HG03280 (cell line): Measurements from ENCODE around the gene APBA1.

Experiments used
- ATAC-seq: cut with Tn5 transposase; IDR thresholded peaks from one replicate; pipeline ENCODE4 v1.9.1; 2021; ENCODE audit warnings: mild to moderate bottlenecking, moderate library complexity; ENCODE audit not compliant: unreplicated experiment

The APBA1 gene

DNA sequence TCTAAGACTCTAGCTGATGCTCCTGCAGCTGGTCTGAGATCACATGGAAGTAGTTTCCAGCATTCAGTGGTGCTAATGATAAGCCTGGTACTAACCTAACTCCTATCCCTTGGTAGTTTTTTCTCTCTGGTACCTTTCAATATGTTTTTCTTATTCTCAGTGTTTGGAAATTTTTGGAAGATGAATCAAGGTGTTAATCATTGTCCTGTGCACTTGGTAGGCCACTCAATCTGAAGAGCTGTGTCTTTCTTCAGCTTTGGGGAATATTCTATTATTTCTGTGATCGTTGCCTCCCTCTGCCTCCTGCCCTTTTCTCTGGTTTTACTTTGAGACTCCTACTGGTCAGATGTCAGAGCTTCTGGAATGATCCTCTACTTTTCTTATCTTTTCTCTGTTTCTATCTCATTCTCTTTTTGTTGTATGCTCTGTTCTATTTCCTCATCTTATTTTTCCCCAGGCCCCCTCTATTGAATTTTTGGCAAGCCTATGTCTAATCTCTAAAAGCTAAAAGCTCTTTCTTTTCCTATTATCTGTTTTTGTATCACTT is 136.8 kb downstream of the APBA1 start:
- no peak for ATAC-seq

DNA sequence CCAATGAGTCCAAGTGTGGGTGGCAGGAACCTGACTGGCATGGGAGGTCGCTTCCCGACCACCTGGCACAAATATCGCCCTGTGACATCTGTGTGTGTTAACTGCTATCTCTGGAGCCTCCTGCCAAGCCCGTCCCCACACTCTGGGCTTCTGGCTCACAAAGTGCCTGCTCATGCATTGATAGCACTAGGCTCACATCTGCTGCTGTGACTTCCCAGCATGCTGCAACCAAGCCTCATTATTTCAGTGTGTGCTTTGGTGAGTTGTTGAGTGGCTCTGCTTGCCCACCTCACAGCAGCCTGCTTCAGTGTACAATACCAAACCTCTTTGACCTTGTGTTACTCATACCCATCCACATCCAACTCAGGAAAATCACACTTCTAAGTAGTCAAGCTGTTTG is 139.8 kb downstream of the APBA1 start:
- ATAC-seq = no peak

DNA sequence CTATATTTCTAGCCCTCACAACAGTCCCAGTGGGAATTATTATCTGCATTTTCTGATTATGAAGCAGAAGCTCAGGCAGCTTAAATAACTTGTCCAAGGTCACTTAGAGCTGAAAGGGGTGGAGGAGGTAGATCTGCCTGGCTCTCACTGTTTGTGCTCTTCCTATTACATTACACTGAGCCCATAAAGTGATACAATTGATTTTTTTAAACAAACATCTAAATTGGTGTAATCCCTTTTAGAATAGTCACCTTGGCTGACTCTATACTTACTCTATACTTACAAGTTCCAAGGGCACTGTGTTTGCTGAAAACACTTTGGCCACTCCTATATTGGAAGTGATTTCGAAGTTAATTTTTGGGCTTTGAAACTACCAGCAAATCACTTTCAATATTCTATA is 144.7 kb downstream of the APBA1 start:
- no peak for ATAC-seq

DNA sequence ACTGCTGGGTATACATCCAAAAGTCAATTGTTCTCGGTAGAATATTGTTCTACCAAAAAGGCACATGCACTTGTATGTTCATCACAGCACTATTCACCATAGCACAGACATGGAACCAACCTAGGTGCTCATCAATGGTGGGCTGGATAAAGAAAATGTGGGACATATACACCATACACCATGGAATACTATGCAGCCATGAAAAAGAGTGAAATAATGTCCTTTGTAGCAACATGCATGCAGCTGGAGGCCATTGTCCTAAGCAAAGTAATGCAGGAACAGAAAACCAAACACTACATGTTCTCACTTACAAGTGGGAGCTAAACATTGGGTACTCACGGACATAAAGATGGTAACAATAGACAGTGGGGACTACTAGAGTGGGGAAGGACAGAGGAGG is 145.5 kb downstream of the APBA1 start:
- no peak for ATAC-seq

DNA sequence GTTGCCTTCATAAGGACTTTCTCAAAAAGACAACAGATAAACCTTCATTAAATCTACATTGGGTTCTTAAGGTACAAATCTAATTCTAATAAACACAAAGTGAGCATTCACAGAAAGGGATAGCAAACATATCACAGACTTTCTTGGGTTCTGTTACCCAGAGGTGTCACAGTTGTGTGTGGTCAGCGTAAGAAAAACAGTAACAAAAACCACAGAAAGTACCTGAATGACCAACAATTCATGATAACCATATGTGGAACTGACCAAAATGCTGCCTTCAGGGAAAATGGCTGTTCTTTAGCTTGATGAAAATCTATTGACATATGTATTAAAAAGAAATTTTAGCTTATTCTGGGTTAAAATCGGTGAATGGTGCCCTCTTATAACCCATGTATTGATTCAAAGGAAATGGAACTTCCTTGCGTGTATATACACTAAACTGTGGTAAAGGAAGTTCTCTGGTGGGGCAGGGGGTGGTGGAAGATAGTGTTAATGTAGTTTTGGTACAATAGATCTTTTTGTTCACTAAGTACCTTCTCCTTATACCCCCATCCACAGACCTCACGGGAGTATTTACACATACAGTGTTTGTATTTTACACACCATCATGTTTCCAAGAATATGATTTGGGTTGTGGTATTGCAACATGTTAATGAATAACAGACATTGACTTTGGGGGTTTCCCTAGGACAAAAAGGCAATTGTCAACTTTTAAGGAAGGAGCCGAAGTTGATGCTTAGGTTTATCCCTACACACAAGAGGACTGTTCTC is 152.5 kb downstream of the APBA1 start:
- no peak for ATAC-seq

DNA sequence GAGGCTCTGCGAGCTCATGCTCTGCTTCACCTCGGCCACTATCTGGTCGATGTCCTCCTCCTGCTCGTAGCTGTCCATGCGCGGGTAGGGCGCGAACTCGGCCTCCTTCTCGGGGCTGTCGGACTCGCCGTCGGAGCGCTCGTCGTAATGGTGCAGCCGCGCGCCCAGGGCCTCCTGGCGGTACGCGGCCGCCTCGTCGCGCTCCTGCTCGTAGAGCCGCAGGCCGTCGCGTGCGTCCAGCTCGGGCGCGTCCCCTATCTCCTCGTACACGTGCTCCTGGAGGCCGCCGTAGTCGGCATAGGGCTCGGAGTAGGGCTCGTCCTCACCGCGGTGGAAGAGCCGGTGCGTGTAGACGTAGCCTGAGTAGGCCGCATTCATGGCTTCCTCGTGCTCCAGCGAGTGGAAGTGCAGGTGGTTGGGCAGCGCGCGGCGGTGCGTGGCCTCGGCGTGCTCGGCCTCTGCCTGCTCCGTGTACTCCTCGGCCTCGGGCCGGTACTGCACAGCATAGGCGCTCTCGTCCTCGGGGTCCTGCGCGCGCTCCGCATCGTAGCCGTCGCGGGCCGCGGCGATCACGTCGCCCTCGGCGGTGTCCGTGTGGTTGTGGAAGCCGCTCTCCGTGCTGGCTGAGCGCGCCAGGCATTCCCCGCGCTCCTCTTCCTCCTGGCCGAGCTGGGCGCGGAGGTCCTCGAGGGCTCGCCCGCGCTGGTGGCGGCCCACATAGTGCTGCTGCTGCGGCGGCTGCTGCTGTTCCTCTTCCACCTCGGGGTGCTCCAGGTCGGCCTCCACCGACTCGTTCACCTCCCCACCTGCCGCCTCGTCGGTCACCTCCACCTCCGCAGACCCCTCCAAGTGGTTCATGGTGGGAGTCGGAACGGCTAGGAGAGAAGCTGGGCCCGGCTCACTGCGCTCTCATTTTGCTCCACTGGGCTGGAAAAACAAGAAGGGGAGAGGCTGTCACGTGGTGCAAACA is 155.5 kb downstream of the APBA1 start:
- ATAC-seq = no peak

DNA sequence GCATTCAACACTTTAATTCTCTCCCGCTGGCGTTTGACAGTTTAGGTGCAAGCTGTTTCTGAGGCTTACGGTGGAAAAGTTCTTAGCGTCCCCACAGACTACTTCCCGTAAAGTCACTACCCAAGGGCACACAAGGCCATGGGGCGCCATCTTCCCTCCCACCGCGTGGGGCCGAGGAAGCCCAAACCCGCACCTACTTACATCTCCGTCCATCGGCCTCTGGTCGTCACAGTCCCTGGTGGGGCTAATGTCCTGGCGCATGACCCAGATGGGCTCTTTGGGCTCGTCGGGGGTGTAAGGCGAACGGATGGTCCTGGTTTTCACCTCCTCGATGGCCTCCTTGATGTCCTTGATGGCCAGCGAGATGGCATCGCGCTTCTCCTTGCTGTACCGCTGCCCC is 156.4 kb downstream of the APBA1 start:
- ATAC-seq = no peak

DNA sequence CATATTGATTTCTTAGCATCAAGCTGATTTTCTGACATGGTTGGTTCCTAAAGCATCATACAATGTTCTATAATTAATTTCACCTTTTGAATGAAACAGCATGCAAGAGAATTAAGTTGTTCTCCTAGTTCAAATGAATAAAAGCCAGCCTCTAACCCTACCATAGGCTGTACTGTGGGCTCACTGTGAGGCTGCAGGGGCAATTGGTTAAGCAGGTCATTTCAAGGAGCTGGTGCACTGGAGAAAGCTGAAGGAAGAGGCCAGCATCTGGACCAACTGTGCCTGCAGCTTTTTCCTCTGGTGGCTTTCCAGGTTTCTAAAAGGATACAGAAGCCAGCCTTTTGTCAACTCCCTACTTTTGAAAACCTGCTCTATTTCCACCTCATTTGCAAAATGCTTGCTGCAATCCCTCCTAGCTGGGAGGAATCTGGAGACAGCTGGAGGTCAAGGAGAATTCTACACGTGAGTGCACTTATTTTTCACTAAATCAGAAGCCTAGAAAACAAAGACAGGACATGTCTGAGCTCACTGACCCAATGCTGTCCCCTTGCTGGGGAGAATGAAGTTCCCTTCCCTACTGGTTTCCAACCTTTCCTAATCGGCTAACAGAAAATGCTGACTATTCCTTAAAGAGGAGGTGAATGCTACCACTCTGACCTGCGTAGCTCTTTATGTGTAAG is 158.9 kb downstream of the APBA1 start:
- ATAC-seq = no peak

DNA sequence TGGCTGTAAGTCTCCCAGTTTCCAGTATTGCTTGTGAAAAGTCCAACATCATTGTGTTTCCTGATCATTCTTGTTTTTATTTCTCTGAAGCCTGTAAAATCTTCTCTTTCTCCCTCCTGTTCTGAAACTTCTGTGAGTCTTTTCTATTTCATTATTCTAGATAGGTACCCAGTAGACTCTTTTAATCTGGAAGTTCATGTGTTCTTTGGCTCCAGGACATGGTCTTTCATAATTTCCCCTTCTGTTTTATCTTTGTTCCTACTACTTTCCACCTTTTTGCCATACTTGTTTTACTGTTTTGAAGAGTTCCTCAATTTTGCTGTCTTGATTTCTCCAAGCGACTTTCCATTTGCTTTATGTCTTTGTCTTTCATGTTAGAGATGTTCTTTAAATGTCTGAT is 168.1 kb downstream of the APBA1 start:
- ATAC-seq = no peak

DNA sequence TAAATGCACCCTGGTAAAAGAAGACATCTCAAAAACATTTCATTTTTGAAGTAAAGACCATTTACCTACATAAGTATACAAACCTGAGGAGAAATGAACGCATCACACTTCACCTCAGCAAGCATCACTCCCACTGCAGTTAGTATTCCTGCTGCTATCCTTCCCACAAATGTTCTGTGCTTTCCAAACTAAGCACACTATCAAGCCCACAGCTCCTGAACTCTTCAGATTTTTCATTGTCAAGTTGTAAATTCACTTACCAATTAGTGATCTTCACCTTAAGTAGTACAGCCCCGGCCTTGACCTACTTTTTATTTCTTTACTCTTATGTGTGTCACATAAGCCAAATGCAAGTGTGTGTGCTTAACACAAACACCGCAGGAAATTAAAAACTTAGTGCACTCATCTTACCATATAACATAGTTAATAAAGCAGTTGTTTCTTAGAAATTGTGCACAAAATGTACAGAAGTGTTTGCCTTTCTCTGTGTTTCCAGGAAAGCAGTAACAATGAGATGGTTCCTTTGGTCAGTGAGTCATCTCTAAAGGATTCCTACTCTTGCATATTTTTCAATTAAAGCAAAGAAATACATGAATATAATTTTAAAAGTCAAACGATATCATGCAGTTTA is 169.4 kb downstream of the APBA1 start:
- no peak for ATAC-seq

DNA sequence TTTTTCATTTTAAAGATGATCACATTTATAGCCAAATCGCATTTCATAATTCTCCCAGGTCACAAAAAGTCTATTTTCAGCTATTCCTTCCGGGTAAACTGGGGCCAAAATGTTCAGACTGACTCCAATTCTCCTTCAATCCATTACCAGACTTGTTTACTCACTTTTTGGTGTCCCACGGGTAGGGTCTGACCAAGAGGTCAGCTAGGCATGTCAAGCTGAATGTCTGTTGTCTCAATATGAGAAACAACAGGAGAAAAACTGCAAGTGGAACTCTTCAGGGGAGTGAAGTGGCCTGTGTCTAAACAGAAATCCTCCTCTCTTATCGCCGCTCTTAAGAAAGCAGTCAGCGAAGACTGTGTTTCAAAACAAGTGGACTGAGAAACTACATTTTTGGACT is 171.3 kb downstream of the APBA1 start:
- no peak for ATAC-seq

DNA sequence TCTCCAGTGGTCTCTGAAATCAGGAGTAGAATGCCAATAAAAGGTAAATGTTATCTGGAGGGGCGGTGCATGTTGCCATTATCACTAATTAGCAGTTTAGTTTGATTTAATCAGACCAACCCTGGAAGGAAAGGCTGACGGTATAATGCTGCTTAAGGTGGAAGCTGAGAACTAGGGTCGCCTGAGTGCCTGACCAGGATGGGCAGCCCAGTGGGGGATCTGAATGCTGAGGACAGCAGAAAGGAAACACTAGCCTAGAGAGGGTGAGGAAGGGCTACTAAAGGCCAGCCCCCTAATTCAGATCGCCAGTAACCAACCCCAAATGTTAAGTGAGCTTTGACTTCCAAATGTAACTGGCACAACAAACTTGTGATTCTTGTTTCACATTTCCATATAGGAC is 172.2 kb downstream of the APBA1 start:
- no peak for ATAC-seq

DNA sequence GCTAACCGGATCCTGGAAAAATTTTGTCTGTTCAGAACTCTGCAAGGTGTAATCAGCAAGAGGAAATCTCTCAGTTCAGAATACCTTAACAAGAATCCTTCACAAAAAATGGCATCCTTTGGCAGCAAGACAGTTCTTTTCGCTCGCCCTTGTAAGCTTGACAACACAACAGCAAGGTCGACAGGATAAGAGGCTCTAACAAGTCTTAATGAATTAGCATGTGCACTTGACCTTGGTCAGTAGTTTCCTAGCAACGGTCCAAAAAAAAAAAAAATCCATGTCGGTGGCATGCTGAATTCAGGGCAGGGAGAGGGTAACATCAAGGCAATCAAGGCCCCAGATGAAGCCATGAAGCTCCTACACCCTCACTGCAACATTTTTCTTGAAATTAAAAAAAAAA is 172.8 kb downstream of the APBA1 start:
- no peak for ATAC-seq

DNA sequence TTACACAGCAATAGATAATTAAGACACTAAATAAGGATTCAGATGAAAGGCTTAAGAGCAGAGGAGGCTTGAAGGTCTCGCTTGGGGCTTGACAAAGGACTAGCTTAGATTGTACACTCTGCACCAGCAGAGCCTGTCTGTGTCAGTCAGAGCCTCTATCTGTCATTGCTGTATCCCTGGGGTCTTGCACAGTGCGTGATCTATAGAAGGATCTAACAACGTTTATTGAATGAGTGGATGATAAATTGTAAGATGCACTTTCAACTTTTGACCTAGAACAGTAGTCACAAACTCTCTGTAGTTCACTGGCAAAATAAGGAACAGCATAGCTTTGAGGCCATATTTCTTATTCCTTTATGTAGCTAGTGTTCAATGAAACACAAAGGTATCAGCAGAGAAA is 173.7 kb downstream of the APBA1 start:
- ATAC-seq = no peak

DNA sequence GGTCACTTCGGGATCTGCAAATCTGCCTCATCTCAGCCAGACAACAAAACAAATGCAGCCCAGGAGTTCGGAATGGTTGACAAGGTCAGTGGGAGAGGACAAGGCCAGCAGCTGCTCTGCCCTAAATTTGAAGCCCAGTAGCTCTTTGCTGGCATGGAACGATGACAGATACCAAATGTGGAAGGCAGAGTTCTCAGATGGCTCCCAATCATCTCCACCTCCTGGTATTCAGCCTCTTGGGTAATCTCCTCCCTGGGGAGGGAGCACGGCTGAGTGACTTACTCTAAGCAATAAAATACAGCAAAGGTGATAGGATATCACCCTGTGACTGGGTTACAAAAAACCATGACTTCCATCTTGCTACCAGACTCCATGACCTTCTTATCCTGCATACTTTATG is 174.4 kb downstream of the APBA1 start:
- ATAC-seq = no peak

DNA sequence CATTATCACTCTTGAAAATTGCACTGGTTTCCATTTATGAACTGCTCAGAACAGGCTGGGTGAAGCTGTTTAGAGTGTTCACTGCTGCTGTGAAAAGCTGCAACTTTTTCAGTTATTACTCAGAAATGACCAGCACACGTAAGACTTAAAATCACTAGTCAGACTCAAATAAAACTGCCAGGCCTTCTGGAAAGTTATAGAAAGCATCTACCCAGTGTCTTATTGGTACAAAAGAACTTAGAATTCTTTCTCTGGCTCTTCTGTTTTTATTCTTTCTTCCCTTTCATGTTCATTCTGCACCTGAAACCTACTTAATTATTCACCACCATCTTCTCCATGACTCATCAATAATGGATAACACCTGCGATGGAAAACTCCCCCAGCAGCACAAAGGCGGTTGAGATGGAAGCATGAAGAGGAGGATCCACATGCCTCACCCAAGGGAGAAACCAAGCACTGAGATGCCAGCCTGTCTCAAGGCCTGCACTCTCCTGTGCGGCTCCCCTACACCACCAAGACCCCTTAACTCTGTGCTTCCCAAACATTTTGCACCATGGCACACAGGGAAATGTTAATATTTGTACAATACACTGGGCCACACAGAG is 175.2 kb downstream of the APBA1 start:
- ATAC-seq = no peak

DNA sequence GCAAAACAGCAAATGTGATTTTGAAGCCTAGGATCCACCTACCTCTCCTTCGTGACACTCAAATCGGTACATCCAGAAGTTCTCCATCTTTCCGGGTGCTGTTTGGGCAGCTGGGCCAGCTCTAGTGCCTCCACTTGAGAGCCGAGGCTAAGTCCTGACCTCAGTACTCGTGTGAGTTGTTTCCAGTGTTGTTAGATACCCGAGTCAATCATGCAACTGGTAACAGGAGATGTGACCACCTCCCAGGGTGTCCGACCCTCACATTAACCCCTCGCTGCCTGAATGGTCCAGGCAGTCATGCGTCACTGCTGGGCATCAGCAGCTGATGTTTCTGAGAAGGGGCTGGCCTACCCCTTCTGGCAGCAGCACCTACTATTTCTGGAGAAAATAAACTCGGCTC is 176.9 kb downstream of the APBA1 start:
- no peak for ATAC-seq

DNA sequence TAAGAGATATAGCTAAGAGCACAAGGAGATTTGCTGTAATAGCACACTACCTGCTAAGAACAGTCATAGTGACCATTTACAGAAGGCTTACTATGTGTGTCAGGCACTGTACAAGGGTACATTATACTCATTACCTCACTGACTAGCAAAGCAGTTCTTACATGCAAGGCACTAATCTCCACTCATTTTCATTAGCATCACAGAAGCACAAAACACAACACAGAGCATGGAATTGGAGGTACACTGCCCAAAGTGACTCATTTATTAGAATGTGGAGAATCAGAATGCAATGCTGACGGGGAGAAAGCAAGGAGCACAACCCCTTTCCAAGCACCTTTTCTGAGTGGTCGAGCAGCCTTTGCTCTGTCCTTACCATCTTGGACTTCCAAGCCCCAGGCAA is 177.4 kb downstream of the APBA1 start:
- no peak for ATAC-seq

DNA sequence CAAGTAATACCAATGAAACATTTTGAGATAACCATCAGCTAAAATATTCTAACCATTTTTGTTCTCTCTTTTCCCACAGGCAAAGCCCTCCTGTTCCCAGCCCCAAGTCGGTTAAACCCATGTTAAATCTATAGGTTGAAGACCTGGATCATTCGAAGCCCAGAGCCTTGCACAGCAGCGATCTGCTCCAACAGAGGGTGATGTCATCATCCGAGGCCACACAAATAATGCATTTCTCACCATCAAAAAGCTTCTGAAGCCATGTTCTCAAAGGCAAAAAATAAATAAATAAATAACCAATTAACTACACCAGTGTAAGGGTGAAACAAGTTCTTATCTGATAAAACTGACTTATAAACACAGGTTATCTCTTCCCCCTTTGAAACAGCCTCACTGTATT is 178.0 kb downstream of the APBA1 start:
- no peak for ATAC-seq

DNA sequence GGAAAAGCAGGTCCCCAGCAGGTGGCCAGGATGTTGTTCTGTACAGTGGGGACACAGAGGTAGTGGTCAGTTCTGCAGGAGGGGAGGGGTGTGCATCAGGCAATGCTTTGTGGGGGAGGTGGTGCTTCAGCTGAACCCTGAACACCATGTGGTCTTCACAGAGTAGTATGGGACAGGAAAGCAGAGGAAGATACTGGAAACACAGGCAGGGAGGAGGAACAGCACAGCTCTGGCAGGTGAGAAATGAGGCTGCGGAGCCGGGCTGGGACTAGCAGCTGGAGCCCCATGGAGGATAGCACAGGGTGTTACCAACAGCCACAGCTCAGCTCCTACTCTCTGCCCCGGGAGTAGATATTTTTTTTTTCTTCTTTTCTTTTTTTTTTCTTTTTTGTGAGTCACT is 185.7 kb downstream of the APBA1 start:
- no peak for ATAC-seq
